GM21717 (cell line): ENCODE results near the gene EXOC6B.

ENCODE experiments used
- ATAC-seq: cut with Tn5 transposase; IDR thresholded peaks from one replicate; pipeline ENCODE4 v1.9.1; 2021; ENCODE audit warnings: mild to moderate bottlenecking, moderate library complexity; ENCODE audit not compliant: unreplicated experiment

EXOC6B gene

GRCh38 chr2:72825257-72826155 is at the start of gene EXOC6B:
Gene EXOC6B, minus strand, starts transcription at chr2:72826033.
- ATAC-seq, result peak; percentile 94

- no peak for ATAC-seq
Observed at GRCh38 chr2:72871880-72872279, 46.0 kb upstream of the EXOC6B start.

GRCh38 chr2:72871060-72871459 is 45.2 kb upstream of the EXOC6B start:
- ATAC-seq, result no peak

GRCh38 chr2:72864500-72864899 is 38.7 kb upstream of the EXOC6B start:
- peak; percentile 74 for ATAC-seq

GRCh38 chr2:72863046-72863445 is 37.2 kb upstream of the EXOC6B start:
- no peak for ATAC-seq

- peak; percentile 89 for ATAC-seq
Observed at GRCh38 chr2:72862239-72862988, 36.6 kb upstream of the EXOC6B start.

- peak; percentile 49 for ATAC-seq
Observed at GRCh38 chr2:72859831-72860262, 34.0 kb upstream of the EXOC6B start.

GRCh38 chr2:72851333-72851732 is 25.5 kb upstream of the EXOC6B start:
- ATAC-seq, result no peak

- ATAC-seq, result no peak
Observed at GRCh38 chr2:72849138-72849462, 23.3 kb upstream of the EXOC6B start.

- ATAC-seq, result no peak
Observed at GRCh38 chr2:72848436-72849137, 22.8 kb upstream of the EXOC6B start.

GRCh38 chr2:72847534-72848315 is 21.9 kb upstream of the EXOC6B start:
- ATAC-seq, result no peak

GRCh38 chr2:72846171-72847095 is 20.6 kb upstream of the EXOC6B start:
- ATAC-seq, result peak; percentile 96

GRCh38 chr2:72843301-72843700 is 17.5 kb upstream of the EXOC6B start:
- no peak for ATAC-seq

- ATAC-seq, result no peak
Observed at GRCh38 chr2:72841462-72842125, 15.8 kb upstream of the EXOC6B start.

GRCh38 chr2:72840066-72840465 is 14.2 kb upstream of the EXOC6B start:
- ATAC-seq, result no peak

GRCh38 chr2:72837171-72837570 is 11.3 kb upstream of the EXOC6B start:
- ATAC-seq, result no peak

- no peak for ATAC-seq
Observed at GRCh38 chr2:72835403-72835802, 9.6 kb upstream of the EXOC6B start.

GRCh38 chr2:72834596-72834995 is 8.8 kb upstream of the EXOC6B start:
- no peak for ATAC-seq

- no peak for ATAC-seq
Observed at GRCh38 chr2:72833084-72833714, 7.4 kb upstream of the EXOC6B start.
